SK-N-MC (cell line): ENCODE measurements around the gene MLST8.

Experiments
- EZH2 ChIP-seq: fragments of 200-600 bp; sonication (generic); IDR thresholded peaks from one replicate; pipeline ENCODE4 v1.6.1; 2017; ENCODE audit warnings: antibody characterized with exemption
- FOXP2 ChIP-seq: optimal IDR thresholded peaks from 2 replicates; pipeline ENCODE3; 2011; ENCODE audit warnings: mild to moderate bottlenecking, moderate library complexity; ENCODE audit not compliant: insufficient read depth; ENCODE audit errors: extremely low read length, control extremely low read depth

GRCh38 chr16:2175454-2175853 is 29.8 kb upstream of the MLST8 start:
- TF ChIP-seq EZH2 (no peak), FOXP2 (no peak)
